Renal pelvis (tissue), 4 donors: Measurements from ENCODE around the gene STAT4. TPM values are rescaled to one million over a fixed set of nuclear protein-coding genes. Genes with fewer than 3 reads are reported as not detected.

Experiments used
- DNase-seq: peaks from one replicate; pipeline ENCODE4 v3.0.0-alpha.2; 2013
- polyA plus RNA-seq, 3 donors: library from polyadenylated mRNA; unstranded; fragments of 120-200 nt; gene quantifications; one replicate each; pipeline ENCODE4 v1.2.1, GENCODE V29; 2013; ENCODE audit not compliant: insufficient read length in 3 of 3

The STAT4 gene
- polyA plus RNA-seq, 3 donors = 6.3 to 9.9 (median 7.3) TPM

GRCh38 chr2:191043438-191043837, 107.4 kb downstream of the STAT4 start:
- DNase-seq = no peak

- no peak for DNase-seq
Observed at GRCh38 chr2:191041418-191042161, 109.2 kb downstream of the STAT4 start.

- no peak for DNase-seq
Observed at GRCh38 chr2:191039616-191040015, 111.2 kb downstream of the STAT4 start.

DNA sequence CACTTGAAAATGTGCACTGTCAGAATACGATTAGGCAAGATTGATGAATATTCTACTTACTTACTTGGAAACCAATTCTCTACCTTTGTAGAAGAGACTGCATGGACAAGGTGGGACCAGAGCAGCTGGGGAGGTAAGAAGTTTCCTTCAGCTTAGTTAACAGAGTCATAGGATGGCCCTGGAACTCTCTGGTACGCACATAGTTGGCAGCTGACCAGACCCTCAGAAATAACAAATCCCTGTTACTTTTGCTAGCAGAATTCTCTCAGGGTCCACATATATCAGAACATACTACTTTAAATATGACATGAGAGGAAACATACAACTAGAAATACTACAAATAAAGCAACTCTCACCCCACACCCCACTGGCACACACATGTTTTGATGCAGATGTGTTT, 112.1 kb downstream of the STAT4 start:
- DNase-seq = no peak

- no peak for DNase-seq
Observed at GRCh38 chr2:191038241-191038725, 112.5 kb downstream of the STAT4 start.

GRCh38 chr2:191037351-191037750, 113.4 kb downstream of the STAT4 start:
- no peak for DNase-seq

DNA sequence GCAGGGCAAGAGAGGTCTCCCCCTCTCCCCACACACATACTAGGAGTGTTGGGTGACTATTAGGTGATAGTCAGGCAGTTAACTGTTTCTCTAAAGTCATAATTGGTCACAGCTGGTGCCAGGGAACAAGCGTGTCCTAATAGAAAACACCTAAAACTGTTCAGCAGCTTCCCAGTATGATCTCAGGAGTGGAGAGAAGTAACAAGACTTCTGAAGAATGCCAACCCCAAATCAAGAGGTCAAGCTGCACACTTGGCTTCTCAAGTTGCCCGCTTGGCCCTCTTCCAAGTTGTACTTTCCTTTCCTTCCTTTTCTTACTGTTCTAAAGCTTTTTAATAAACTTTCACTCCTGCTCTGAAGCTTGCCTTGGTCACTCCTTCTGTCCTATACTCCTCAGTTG, 114.4 kb downstream of the STAT4 start:
- no peak for DNase-seq

DNA sequence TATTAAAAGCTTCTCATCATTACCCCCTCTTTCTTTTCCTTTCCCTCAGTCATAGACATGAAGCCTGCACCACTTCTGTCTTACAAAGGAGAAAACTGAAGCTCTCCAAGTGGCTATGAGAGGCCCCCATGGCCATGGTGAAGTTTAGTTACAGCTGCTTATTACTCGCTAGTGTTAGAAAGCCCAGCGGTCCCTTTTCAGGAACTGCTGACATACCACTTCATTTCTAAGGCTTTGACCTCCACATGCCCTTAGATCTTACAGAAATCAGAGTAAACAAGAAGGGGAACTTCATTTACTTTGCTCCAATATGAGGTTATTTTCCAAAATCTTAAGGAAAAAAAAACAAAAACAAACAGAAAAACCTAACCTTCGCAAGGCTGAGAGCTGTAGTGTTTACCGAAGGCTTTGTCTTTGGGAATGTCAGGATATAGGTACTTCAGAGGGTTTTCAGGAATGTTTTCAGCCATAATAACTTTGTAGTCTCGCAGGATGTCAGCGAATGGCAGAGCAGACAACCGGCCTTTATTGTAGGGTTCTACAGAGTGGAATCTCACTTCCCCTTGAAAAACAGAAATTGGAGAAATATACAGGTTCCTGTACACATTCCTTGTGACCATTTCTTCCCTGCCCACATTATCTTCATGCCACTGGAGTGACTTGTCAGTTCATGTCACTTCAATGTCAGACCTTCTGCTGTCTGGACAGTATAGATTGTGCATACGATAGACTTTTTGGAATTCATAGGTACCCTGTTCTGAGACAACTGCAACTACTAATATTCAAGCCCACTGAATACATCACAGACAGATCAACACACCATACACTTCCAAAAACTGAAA, 118.0 kb downstream of the STAT4 start:
- no peak for DNase-seq

DNA sequence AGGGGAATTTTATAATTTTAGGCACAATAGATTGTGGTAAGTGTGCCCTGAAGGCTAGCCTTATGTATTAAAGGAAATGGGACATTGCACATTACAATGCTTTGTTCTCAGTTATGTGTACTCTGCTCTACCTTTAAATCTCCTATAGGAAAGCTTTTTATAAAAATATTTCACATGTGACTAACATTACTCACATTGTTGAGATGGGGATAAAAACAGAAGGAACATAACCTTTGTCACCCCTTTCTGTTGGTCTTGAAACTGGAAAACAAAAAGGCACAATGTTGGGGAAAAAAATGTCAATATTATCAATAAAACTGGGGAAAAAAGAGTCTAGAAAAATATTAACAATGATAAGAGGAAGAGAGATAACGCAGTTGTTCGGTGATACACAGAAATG, 119.5 kb downstream of the STAT4 start:
- DNase-seq = no peak

GRCh38 chr2:191030521-191031154, 120.2 kb downstream of the STAT4 start:
- no peak for DNase-seq

GRCh38 chr2:191029280-191029950, 121.4 kb downstream of the STAT4 start:
- DNase-seq = no peak

GRCh38 chr2:191026377-191026776, 124.4 kb downstream of the STAT4 start:
- DNase-seq = no peak

GRCh38 chr2:191025135-191025534, 125.7 kb downstream of the STAT4 start:
- no peak for DNase-seq

- DNase-seq = no peak
Observed at GRCh38 chr2:191023235-191023679, 127.5 kb downstream of the STAT4 start.

DNA sequence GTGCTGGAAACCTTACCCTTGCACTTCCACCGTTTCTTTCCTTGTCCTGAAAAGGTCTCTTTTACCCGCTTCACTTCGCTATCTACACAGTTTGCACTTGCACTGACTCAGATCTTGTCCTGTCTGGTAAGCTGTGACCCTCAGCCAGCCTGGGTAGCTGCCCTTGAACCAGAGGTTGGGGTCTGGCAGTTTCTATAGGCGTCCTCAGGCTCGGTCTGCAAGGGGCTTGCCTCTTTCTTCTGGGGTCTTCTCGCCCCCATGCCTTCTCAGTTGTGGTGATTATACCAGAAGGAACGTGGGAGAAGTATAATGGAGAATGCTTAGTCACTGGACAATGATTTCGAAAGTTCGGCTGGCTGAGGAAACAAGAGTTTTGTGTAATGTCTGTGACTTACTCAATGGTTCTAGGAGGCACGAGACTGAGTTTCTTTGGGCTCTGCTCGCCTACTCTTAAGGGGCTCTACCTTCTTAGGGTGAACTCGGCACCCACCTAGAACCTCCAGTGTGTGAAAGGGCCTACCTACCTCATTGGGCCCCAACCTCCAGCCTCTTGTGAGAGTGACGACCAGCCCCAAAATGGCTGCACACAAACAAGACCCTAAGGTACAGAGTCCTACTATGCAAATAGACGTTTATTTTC, 129.9 kb downstream of the STAT4 start:
- no peak for DNase-seq

DNA sequence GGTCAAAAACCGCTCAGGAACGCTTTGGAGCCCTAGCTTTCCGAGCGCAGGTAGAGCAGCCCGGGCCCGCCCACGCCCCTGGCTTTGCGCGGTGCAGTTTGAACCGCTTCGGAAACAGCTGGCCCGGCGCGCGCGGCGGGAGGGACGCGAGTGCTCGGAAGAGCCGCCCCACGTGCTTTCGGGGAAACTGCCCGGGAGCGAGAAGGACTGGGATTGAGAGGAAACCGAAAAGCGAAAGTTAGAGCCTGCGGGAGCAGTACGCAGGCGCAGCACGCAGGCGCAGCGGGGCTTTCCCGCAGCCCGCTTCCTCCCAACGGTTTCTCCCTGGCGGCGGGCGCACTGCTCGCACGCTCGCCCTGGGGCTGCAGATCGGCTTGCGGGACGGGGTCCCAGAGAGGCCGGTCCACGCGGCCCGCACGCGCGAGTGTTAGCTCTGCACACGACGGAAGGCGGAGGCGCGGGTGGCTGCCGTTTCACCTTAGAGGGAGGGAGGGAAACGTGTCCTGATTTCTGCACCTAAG, 130.5 kb downstream of the STAT4 start:
- DNase-seq = peak; percentile 96

DNA sequence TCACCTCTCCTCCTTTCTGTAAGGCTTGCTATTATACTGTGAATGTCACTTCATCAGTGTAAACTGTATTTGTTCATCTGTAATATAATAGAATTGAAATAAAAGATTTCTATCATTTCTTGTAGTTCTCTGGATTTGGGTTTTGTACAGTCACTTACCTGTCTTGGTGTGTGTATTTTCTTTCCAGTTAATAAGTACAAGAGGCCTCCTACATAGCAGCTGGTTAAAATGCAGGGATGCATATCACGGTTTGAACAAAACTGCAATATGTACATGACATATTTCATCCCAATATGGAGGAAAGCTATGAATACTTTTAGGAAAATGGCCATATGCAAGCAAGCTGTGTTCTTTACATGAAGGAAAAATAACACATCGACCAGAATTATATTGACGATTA, 131.4 kb downstream of the STAT4 start:
- no peak for DNase-seq

DNA sequence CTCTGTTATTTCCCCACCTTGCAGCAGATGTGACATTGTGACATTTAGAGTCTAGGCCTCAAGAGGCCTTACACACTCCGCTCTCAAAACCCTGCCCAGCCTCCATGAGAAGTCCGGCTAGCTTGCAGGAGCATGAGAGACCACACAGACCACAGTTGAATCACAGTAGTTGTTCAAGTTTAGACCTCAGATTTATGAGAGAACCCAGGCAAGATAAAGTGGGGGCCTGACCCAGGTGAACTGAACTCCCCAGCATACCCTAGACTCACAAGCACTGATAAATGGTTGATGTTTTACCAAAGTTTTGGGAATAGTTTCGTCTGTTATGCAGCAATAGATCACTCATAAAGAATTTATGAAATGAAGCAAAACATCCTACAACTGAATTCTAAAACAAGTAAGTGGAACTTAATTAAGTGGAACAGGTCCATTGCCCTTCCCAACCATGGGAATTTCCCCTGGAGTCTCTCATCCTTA, 132.1 kb downstream of the STAT4 start:
- DNase-seq = no peak

DNA sequence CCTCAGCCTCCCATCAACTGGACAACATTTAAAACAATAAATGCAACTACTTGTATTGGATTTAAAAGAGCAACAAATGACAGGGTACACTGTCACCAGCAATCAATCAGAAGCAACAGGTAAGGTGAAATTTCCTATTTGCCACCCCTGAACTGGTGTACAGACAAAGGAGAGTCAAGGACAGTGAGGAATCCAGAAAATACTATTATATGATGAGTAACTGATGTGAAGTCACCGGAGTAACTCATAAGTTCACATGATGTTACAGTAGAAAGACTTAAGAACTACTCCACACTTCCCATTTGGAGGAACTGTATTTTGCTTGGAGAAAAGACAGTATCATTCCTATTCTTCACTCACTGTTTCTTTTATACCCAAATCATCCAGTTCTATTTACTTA, 132.7 kb downstream of the STAT4 start:
- DNase-seq = no peak

DNA sequence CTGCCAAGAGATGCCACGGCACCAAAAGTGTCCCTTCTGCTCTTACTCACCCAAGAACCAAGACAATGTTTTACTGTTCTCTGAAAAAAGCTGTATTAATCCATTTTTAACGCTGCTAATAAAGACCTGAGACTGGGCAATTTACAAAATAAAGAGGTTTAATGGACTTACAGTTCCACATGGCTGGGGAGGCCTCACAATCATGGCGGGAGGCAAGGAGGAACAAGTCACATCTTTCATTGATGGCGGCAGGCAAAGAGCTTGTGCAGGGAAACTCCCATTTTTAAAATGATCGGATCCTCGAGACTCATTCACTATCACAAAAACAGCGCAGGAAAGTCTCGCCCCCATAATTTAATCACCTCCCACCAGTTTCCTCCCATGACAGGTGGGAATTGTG, 135.0 kb downstream of the STAT4 start:
- no peak for DNase-seq

DNA sequence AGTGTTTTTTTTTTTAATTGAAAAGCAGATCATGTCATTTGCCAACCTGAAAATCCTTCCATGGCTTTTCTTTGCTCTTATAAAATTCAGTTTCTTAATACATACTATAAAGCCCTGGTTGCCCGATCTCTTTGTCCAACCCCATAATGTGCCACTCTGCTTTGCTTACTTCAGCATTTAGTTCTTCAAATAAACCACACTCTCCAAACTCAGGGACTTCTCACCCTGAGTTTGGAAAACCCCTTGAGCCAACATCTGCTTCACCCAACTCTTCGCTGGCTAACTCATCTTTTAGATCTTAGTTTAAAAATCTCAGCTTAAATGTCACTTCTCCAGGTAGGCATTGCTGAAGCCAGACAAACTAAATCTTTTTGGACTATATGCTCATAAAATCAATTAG, 135.6 kb downstream of the STAT4 start:
- DNase-seq = no peak
